Inflammatory macrophage treated with lipopolysaccharide for 1 hour (primary cell): Measurements from ENCODE around the gene COASY.
"Not testable (repeated sequence)": the region's sequence is repeated elsewhere in the genome, so short reads cannot be mapped to it uniquely, and the experiment has no call there.

ENCODE experiments used
- DNase-seq, 2 donors: peaks; one replicate each; pipeline ENCODE4 v3.0.0-alpha.2; 2020 to 2022

Gene COASY

DNA sequence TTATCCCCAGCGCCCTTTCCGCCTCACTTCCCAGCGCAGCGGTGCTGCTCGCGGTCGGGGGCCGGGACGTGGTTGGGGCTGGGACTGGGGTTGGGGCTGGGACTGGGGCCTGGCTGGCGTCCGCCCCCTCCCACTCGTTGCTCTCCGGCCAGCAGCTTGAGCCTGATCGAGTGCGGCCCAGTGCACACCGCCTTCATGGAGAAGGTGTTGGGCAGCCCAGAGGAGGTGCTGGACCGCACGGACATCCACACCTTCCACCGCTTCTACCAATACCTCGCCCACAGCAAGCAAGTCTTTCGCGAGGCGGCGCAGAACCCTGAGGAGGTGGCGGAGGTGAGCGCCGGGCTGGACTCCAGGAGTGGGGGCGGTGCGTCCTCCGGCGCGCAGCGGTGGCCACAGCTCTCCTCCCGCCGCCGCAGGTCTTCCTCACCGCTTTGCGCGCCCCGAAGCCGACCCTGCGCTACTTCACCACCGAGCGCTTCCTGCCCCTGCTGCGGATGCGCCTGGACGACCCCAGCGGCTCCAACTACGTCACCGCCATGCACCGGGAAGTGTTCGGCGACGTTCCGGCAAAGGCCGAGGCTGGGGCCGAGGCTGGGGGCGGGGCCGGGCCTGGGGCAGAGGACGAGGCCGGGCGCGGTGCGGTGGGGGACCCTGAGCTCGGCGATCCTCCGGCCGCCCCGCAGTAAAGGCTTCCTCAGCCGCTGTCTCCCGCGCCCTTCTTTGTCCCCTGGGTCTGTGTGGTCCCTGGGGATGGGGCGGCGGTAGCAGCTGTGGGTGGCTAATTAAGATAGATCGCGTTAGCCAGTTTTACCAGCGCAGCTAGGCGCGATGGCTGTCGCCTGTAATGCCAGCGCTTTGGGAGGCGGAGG is 7.5 kb upstream of the COASY start:
- DNase-seq = peak; percentile 41 to 65

DNA sequence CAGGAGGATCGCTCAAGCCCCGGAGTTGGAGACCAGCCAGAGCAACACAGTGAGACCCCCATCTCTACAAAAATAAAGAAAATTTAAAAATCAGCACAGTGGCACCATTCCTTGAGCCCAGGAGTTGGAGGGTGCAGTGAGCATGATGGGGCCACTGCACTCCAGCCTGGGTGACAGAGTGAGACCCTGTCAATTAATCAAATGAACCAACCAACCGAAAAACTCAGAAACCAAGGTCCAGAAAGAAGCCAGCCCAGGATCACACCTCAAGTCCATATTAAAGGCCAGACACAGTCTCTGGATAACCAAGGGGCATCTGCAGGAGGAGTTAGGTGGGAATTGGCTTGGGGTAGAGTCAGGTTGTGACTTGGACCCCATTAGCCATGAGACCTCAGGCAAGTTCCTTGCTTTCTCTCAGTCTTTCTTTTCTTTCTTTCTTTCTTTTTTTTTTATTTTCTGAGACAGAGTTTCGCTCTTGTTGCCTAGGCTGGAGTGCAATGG is 6.8 kb upstream of the COASY start:
- DNase-seq = no peak

DNA sequence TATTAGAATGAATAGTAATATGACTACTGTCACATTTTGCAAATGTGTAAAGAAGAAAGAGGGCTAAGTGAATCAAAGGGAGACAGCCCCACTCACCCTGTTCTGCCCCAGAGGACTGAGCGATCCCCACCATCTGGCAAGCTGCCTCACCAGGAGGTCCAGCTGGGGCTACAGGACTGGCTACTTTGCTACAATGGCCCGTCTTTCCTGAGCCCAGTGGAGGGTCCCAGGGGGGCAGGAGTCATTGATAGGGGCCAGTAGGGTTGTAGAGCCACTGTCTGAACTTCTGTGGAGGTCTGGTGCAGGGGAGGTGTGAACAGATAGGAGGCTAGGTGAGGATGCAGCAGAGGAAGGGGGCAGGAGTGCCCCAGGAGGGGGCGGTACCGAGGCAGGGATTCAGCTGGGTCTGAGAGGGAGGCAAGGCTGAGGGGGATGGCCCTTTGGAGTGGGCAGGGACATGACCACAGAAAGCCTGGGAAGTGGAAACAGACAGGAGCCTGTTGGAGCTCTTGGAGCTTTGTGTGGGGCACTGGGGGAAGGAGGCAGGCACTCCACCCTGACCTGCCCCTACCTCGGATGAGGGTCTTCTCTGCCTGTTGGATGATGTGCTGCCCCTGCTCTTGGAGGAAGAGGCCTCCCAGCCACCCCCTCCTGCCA is 5.9 kb upstream of the COASY start:
- DNase-seq = not testable (repeated sequence)

DNA sequence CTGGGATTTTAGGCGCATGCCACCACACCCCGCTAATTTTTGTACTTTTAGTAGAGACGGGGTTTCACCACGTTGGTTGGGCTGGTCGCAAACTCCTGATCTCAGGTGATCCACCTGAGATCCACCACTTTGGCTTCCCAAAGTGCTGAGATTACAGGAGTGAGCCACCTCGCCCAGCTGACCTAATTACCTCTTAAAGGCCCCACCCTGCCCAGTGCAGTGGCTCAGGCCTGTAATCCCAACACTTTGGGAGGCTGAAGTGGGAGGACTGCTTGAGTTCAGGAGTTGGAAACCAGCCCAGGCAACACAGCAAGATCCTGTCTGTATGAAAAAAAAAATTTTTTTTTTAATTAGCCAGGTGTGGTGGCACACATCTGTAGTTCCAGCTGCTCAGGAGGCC is 2.9 kb upstream of the COASY start:
- DNase-seq = no peak

DNA sequence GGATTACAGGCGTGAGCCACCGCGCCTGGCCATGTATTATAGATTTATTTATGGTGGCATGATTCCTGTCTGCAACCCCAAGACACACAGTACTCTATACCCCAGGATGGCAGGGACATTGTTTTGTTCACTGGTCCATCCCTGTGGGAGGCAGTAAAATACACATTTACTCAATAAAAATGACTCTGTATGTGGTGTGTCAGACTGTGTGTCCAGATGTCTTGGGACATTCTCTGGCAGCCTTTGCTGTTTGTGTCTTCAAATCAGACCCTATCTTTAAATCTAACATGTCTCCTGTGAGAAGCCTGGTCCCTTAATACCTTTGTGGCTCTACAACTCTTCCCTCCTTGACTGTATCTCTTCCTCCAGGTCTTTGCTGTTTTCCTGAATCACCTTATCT is 1.7 kb upstream of the COASY start:
- DNase-seq = peak in 1 of 2 donors; percentile 32

DNA sequence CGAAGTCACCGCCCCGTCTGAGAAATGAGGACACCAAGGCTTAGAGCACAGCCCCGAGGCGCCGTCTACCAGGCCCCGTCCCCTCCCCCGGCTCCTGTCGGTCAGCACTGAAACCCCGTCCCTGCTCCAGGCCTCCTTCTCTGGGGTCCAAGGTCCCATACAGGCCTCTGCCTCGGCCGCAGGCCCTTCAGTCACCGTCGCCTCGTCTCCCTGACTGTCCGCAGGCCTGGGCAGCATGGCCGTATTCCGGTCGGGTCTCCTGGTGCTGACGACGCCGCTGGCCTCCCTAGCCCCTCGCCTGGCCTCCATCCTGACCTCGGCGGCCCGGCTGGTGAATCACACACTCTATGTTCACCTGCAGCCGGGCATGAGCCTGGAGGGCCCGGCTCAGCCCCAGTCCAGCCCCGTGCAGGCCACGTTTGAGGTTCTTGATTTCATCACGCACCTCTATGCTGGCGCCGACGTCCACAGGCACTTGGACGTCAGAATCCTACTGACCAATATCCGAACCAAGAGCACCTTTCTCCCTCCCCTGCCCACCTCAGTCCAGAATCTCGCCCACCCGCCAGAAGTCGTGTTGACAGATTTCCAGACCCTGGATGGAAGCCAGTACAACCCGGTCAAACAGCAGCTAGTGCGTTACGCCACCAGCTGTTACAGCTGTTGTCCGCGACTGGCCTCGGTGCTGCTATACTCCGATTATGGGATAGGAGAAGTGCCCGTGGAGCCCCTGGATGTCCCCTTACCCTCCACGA is 617 bp downstream of the COASY start:
- DNase-seq = peak in 1 of 2 donors; percentile 29

DNA sequence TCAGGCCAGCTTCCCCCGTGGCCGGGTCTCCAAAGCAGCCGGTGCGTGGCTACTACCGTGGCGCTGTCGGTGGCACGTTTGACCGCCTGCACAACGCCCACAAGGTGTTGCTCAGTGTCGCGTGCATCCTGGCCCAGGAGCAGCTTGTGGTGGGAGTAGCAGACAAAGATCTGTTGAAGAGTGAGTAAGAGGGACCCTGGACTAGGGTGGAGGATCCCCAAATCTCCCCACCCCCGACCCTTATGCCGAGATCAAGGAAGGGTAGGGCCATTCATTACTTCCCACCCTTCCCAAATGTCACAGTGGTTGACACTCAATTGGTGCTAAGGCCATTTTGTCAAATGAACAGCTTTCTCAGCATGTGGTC is 1.2 kb downstream of the COASY start:
- no peak for DNase-seq

DNA sequence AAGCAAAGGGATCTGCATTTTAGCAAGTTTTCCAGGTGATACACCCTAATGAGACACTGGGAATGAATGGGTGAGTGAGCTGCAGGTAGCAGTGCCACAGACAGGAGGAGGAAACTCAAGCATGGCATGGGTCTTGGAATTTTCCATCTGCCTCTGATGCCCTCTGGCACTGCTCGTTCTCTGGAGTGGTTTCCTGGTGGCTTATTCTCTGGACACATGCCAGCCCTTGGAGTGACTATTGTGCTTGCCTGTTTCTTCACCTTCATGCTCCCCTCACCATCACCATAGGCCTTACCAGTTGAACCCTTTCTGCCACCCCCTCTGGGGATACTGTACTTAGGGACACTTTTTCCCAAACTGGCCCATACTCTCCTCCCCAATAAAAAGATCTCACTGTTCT is 1.6 kb downstream of the COASY start:
- DNase-seq = no peak

DNA sequence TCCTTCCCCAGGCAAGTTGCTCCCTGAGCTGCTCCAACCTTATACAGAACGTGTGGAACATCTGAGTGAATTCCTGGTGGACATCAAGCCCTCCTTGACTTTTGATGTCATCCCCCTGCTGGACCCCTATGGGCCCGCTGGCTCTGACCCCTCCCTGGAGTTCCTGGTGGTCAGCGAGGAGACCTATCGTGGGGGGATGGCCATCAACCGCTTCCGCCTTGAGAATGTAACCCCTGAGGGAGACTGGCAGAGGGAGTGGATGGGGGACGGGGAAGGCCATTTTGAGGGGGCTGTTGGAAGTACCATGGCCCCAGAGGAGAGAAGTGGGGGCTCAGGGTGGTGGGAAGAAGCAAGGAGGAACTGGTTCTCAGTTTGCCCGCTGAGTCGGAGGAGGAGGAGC is 2.0 kb downstream of the COASY start:
- no peak for DNase-seq

DNA sequence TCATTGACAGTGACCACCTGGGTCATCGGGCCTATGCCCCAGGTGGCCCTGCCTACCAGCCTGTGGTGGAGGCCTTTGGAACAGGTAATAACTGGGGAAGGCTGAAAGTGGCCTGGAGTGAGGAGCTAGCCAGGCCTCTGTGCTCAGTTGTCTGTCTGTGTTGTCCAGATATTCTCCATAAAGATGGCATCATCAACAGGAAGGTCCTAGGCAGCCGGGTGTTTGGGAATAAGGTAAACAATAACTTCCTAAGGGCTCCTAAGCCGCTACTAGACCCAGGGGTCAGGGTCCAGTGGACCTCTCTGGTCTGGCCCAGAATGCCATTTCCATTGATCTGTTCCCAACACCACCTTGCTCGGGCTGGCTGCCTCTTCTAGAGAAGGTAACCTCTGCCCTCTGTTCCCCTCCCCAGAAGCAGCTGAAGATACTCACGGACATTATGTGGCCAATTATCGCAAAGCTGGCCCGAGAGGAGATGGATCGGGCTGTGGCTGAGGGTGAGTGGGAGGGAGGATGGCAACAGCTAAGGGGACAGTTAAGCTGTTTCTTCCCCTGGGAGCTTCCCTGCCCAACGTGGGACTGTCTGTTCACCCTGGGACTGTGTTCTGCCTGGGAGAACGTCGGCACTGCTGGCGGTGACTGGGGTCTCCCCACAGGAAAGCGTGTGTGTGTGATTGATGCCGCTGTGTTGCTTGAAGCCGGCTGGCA is 3.0 kb downstream of the COASY start:
- no peak for DNase-seq

DNA sequence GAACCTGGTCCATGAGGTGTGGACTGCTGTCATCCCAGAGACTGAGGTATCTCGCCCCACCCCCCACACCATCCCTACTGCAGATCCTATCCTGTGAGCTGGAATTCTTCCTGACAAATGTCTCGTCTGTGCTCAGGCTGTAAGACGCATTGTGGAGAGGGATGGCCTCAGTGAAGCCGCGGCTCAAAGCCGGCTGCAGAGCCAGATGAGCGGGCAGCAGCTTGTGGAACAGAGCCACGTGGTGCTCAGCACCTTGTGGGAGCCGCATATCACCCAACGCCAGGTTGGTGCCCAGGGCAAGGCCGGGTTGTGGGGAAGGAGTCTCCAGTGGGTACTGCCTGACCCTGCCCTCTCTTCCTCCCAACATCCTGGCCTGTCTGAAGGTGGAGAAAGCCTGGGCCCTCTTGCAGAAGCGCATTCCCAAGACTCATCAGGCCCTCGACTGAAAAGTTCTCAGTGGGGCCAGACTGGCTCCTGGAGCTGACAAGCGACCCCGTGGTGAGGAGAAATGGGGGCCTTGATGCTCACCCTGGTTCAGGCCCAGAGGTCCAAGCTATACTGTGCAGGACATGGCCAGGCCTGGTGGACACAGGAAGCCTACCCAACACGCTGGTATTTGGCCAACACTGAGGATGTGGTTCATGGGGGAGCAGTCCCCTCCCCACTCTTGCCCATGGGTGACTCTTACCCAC is 3.7 kb downstream of the COASY start:
- DNase-seq = no peak

DNA sequence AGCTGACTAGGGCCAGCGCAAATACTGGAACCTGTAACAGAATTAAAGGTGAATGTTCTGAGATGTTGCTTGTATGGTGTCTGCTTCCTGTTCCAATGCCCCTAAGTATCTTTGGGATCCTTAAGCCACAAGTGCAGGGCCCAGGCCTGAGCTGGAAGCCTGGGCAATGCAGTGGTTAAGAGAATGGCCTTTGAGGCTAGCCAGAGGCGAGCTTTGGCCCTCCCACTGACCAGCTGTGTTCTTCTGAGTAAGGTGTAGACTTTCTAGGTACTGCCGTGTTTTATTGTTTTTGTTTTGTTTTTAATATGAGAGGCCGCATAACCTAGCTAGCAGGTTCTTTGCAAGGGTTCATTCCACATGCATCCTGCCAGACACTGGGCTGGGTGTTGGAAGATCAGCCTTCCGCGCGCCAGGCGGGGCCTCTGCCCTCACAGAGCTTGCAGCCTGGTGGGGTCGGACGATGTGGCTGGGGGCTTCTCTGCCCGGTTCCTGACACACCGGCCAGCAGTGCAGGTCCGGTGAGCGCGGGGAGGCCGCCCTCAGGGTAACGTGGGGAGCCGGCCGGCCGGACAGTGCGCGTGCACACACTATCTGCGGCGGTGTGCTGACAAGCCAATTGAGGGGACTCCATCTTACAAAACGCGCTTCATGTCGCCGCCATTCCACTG is 4.4 kb downstream of the COASY start:
- DNase-seq = no peak

DNA sequence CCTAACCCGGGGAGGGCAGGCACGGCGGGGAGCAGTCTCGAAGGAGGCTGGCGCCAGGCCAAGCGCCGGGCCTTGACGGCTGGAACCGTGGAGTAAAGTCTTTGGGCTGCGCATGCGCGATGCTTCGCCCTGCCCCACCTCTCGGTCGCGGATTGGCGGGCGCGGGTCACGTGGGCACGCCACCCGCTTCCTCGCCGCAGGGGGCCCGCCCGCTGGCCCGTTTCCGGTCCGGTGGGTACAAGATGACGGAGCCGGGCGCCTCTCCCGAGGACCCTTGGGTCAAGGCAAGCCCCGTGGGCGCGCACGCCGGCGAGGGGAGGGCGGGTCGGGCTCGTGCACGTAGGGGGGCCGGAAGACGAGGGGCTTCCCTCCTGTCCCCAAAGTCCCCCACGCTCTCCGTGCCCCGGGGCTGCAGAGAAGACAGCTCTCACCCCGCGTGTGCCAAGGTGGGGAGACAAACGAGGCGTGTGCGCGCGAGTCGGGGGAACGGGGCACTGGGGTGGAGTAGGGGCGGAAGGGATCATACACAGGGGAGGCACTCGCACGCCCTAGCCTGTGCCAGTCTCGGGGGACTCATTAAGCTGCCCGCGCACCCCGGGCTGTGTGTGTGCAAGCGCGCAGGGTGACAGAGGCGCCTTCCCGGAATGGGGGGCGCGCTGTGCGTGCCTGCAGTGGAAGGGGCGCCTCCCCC is 5.1 kb downstream of the COASY start, which contains the start of gene MLX:
Gene MLX (plus strand): TSS at position 218 of the 691 bp plus-strand sequence. CDS start 25 bp downstream, at position 243.
- DNase-seq = peak; percentile 87 to 96

DNA sequence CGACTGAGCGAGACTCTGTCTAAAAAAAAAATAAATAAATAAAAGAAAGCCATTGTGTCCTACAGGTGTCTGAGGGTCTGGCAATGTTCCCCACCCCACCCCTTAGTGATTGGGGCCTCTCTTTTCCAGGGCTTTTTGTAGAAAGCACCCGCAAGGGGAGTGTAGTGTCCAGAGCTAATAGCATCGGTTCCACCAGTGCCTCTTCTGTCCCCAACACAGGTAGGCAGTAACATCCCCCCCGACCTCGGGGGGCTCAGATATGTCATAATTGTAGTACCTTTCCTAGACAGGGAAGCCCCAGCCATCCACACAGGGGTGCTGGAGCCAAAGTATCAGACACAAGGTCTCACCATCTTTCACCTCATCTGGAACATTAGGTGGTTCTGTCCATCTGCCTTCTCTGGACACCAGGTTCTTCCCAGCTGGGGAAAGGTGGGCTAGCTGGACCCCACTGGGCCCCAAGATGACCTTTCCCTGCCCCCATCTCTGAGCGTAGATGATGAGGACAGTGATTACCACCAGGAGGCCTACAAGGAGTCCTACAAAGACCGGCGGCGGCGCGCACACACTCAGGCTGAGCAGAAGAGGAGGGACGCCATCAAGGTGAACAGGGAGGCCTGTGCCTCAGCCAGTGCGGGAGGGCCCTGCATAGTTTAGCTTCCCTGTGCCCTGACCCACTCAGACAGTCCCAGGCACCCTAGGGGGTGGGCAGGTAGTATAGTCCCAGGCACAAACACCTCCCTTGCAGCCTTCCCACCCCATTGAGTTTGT is 6.6 kb downstream of the COASY start:
- DNase-seq = no peak

DNA sequence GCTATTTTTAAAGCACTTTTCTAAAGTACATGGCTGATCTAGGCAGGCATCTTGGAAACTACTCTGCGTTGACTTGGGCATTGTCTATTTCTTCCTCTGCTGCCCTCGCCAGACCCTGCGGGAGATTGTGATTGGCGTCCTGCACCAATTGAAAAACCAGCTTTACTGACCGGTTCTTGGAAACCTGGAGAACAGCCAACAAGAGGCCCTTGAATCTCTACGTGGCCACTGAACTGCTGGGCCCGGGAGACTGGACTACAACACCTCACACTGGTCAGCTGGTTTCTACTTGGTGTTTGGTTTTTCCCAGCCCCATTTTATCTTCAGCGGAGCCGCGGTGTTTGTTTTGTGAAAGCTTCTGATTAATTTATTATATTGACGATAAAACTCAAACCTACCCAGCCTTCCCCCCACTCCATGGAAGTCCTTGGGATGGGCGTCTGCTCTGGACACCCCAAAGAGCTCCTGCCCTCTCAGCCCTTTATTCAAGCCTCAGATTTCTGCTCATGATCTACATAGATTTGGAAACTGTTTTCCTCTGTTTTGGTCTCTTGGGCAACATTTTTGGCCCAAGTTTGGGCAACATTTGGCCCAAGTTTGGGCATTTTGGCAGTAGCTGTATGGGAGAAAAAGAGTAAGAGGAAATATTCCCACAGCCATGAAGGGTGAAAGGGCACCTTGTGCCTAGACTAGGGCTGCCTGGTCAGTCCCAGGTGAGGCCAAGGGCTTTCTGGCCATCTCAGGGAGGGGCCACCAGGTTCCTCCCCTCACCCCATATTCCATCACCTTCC is 9.7 kb downstream of the COASY start:
- DNase-seq = no peak

DNA sequence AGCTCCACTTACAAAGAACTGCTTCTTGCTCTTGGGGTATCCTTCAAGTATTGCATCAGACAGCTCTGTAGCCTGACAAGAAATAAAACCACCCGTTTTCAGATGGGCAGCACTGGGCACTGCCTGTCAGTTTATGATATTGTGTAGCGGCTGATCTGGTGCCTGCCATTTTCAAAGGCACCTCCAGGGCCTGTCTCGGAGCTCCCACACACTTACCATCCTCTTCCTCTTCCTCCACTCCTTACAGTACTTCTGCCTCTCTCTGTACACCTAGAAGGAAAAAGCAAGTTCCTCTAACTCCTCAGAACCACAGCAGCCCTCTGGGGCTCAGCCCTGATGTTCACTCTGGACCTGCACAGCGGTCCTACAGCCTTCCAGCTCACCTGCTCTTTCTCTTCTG is 11.1 kb downstream of the COASY start:
- no peak for DNase-seq

DNA sequence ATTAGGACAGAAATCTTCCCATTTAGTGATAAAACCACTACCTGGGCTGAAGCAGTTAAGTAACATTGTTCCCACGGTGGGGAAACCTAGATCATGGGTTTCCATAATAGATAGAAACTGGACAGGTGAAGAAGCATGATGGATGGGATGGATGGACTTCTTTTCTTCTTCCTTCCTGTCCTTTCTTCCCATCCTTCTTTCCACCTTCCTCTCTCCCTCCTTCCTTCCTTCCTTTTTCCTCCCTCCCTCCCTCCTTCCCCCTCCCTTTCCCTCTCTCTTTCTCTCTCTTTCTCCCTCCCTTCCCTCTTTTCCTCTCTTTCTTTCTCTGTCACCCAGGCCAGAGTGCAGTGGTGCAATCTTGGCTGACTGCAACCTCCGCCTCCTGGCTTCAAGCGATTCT is 12.5 kb downstream of the COASY start:
- no peak for DNase-seq

DNA sequence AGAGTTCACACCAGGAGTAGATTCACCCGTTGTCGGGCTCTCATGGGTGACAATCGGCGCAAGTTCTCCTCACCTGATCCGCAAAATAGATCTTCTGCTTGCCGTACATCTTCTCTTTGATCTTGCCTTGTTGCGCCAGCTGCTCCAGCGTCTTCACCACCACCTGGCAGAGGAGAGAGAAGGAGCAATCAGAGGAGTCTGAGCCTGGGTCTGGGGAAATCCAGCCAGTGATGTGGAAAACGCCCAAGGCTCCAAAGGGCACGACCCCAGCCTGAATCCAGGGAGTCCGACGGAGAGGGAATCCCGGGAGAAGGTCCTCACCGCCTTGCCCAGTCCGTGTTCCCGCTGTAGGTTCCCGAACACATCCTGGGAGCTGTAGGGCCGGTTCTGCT is 15.2 kb downstream of the COASY start:
- DNase-seq = no peak
